ENCODE results near the gene LRCH1. TPM values are rescaled to one million over a fixed set of nuclear protein-coding genes. Genes with fewer than 3 reads are reported as not detected.

The LRCH1 gene
- total RNA-seq, 1 experiment from 2014 or later, result 4.6 TPM

DNA sequence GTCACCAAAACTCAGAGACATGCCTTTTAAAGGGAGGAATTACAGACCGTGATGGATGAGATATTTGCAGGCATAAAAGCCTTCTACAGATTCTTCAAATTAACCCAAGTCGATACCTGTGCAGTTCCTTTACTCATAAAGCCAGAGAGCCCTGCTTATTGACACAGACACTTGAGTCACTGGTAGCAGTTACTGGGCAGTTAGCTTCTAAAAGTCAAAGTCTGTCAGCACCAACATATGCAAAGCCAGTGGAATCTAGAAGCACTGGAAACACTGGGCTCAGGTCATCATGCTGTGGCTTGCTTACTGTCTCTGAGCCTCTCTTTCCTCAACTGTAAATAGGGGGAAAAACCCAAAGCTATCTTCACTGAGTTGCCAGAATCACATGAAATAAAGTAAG lies 25.7 kb upstream of the LRCH1 start:
- no peaks in the 10 kb centered on the region for H3K36me3 ChIP-seq
- H3K9me3 ChIP-seq, result no peaks in the 10 kb centered on the region
- no peak overlapping the region for H3K4me3 ChIP-seq
- no peaks in the 10 kb centered on the region for H3K27me3 ChIP-seq
- no peak for DNase-seq

DNA sequence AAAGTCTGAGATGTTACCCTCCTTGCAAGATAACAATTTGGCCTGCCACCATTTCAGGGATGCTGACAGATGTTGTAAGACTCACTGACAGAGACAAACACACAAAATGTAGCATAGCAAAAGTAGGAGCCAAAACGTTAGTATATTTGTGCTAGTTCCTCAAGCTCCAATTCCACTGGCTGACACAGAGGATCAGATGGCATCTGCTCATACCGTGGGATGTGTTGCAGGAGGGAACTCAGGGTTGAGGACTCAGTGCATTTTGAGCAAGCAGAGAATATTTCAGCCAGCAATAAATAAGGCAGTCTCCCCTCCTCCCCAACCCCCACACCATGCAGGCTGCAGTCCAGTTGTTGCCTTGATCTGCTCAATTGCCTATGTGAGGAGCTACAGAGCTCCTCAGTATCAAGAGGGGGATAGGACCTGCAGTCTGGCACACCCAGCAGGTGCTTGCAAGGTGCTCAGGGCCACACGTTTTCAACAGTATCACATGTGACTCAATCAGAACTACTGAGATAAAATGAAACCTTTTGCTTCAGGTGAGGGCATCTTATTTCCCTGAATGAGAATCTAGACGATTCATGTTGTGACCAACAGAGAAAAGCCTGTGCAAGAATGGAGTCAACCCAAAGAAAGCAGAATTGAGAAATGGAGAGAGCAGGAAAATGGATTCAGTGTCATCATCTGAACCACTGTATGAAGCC lies 23.6 kb upstream of the LRCH1 start:
- H3K27me3 ChIP-seq, result no peaks in the 10 kb centered on the region
- H3K9me3 ChIP-seq, result no peaks in the 10 kb centered on the region
- DNase-seq, result no peak
- H3K4me3 ChIP-seq, result no peak overlapping the region
- no peaks in the 10 kb centered on the region for H3K36me3 ChIP-seq

DNA sequence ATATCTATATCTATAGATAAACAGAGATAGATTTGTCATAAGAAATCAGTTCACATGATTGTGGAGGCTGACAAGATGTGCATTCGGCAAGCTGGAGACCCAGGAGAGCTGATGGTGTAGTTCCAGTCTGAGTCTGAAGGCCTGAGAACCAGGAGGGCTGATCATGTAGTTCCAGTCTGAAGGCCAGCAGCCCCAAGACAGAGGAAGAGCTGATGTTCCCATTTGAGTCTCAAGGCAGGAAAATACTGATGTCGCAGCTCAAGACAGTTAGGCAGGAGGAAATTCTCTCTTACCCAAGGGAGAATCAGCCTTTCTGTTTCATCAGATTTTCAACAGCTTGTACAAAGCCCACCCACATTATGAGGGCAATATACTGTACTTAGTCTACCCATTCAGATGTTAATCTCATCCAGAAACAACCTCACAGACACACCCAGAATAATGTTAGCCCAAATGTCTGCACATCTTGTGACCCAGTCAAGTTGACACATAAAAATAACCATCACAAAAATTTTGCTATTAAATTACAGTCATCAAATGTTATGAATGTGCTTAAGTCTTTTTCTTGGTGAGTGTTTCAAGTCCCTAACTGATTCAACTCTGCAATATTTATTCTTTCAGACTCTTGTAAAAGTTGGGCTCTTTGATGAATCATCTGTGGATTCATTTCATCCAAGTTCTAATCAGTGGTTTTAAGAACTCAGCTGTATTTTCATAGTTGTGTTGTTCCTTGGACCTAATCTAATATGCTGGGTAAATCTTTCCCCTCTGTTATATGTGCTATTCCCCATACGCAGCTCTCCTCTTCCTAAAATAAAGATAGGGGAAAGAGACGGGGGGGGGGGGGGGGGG lies 22.7 kb upstream of the LRCH1 start:
- DNase-seq, result no peak
- Histone ChIP-seq H3K27me3 (no peaks in the 10 kb centered on the region), H3K36me3 (no peaks in the 10 kb centered on the region), H3K4me3 (no peak overlapping the region), H3K9me3 (no peaks in the 10 kb centered on the region)

DNA sequence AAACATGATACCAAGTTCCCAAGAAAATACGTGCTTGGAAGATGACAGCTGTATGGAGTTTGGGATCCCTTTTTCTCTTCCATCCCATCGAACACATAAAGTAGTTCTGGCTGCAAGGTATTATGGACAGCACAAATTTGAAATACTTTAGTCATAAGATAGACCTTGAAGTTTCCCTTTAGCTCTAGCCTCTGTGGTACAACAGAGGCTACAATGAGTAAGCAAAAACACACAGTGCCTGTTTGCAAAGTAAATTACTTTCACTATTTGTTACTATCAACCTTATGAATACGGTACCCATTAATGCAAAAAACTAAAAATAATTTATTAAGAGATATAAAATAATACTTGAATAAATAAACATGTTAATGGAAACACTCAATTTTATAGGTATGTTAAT lies 21.0 kb upstream of the LRCH1 start:
- no peak for DNase-seq
- no peaks in the 10 kb centered on the region for H3K9me3 ChIP-seq
- H3K27me3 ChIP-seq, result no peaks in the 10 kb centered on the region
- H3K4me3 ChIP-seq, result no peak overlapping the region
- no peaks in the 10 kb centered on the region for H3K36me3 ChIP-seq

DNA sequence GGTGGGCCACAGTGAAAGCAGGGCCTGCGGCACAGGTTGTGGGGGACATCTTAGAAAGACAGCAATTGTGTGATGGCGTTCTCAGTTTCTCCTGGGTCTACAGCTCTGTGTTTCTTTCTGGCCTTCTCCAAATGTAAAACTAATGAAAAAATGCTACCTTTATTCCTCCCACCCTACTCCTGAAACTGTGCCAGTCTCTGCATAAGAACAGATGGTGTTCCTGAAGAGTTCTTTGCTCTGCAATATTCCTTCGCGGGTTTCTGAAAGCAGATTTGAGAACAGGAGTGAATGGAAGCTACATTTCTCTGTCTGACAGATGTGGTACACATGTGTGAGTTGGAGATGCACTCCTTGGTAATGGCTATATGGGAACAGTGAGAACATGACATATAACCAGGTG lies 18.0 kb upstream of the LRCH1 start:
- H3K27me3 ChIP-seq, result no peaks in the 10 kb centered on the region
- no peak overlapping the region for H3K4me3 ChIP-seq
- H3K36me3 ChIP-seq, result no peaks in the 10 kb centered on the region
- no peak for DNase-seq
- H3K9me3 ChIP-seq, result no peaks in the 10 kb centered on the region

DNA sequence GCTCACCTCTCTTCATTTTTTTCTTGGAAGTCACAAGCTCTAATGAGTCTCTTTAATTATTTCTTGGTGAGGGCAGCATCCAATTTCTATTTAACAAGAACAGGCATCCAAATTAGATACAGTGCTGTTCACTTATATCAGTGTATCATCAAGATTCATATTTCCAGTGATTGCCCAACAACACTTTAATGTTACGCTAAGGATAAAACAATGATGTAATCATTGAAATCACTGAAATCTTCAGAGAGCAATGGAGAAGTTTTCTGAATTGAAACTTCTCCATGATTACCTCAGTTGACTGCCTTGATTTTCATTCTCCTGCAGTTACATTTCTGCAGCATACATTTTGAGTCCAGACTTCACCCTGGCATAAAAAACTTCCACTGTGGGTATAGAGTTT lies 17.1 kb upstream of the LRCH1 start:
- Histone ChIP-seq H3K36me3 (no peaks in the 10 kb centered on the region), H3K27me3 (no peaks in the 10 kb centered on the region), H3K9me3 (no peaks in the 10 kb centered on the region), H3K4me3 (no peak overlapping the region)
- no peak for DNase-seq

DNA sequence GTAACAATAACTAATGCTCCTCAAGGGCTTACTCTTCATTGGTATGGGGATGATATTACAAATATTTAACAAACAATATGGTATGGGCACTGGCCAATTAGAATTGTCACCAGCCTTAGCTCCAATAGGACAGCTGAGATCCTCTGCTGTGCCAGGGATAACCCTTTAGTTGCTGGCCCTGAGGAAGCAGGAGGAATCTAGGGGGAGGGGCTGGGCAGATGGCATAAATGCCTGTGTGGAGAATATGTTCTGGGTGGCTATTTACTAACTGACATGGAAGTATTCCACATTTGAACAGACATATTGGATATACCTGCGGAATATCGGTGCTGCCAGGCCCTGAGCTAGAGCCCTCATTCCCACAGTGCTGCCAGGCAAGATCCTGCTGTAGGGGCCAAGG lies 16.6 kb upstream of the LRCH1 start:
- no peaks in the 10 kb centered on the region for H3K9me3 ChIP-seq
- no peaks in the 10 kb centered on the region for H3K36me3 ChIP-seq
- no peak for DNase-seq
- H3K4me3 ChIP-seq, result no peak overlapping the region
- H3K27me3 ChIP-seq, result no peaks in the 10 kb centered on the region

DNA sequence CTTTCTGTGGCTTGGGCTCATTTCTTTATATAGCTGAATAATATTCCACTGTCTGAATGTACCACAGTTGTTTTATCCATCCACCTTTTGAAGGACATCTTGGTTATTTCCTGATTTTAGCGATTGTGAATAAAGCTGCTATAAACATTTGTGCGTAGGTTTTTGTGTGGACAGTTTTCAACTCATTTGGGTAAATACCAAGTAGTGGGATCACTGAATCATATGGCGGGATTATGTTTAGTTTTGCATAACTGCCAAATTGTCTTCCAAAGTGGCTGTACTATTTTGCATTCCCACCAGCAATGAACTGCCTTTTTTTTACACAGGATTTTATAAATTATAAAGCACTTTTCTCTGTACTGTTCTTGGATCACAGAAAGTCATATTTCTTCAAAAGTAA lies 13.7 kb upstream of the LRCH1 start:
- Histone ChIP-seq H3K36me3 (no peaks in the 10 kb centered on the region), H3K27me3 (no peaks in the 10 kb centered on the region), H3K4me3 (no peak overlapping the region), H3K9me3 (no peaks in the 10 kb centered on the region)
- DNase-seq, result no peak

DNA sequence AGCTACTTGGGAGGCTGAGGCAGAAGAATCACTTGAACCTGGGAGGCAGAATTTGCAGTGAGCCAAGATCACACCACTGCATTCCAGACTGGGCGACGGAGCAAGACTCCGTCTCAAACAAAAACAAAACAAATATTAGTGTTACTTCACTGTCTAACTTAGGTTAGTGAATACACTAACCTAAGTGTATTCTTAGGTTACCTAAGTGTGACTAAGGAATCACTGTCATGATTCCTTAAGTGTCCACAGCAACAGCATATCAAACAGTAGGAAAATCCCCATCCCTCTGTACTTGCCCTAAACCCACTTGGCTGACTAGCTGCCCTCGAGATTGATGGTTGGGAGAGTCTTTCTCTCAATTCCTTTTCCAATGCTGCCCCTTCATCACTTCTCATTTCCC lies 11.8 kb upstream of the LRCH1 start:
- Histone ChIP-seq H3K27me3 (no peaks in the 10 kb centered on the region), H3K4me3 (no peak overlapping the region), H3K9me3 (no peaks in the 10 kb centered on the region), H3K36me3 (no peaks in the 10 kb centered on the region)
- no peak for DNase-seq

DNA sequence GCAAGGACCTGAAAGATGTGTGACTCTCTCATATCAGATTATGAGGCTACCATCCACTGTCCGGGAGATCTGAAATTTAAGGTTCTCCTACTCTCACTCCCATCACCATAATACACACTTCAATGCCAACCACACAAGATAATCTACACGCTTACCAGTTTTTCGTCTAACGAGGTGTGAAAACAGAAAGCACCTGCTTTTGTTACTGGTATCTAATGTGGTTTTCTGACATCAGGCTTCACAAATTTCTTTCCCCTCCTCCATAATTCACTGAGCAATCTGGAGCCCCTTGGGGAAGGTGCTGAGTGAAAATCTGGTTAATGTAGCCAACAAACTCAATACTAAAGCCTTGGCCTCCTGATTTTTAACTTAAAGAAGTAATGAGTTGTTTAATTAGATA lies 10.1 kb upstream of the LRCH1 start:
- H3K36me3 ChIP-seq, result no peaks in the 10 kb centered on the region
- no peak for DNase-seq
- H3K4me3 ChIP-seq, result no peak overlapping the region
- no peaks in the 10 kb centered on the region for H3K9me3 ChIP-seq
- H3K27me3 ChIP-seq, result no peaks in the 10 kb centered on the region

DNA sequence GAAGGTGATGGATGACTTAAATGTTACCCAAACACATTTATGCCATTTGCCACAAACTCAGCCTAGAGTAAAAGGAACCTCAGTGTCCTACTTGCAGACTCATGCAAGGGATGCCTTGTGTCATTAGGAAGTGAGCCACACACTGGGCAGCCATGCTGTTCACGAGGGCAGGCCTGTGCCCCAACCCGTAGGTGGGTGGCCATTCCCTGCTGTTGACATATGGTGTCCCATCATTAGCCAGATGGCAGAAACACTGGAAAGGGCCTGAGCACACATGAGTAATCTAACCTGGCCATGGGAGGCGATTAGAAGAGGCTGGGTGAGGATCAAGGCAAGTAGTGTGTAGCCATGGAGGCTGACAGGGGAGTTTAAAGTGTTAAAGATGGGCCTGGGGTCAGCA lies 9.7 kb upstream of the LRCH1 start:
- no peak for DNase-seq
- H3K27me3 ChIP-seq, result no peaks in the 10 kb centered on the region
- no peaks in the 10 kb centered on the region for H3K36me3 ChIP-seq
- H3K9me3 ChIP-seq, result no peaks in the 10 kb centered on the region
- H3K4me3 ChIP-seq, result no peak overlapping the region

DNA sequence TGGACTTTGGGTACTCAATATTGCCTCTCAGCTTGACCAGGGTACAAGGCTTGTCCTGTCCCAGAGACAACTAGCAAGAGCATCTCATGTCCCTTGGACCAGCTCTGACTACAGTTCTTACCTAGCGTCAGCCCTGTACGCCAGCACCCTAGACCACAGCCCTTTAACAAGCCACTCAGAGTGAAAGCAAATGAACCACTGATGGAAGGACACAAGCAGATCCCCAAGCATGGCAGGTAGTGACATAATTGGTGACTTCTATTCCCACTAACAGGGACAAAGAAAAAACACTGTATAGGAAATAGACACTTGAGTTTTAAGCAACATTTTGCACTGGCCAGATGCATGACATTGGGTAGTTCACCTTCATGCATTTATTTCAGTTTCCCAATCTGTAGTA lies 8.8 kb upstream of the LRCH1 start:
- Histone ChIP-seq H3K36me3 (no peaks in the 10 kb centered on the region), H3K4me3 (no peak overlapping the region), H3K9me3 (no peaks in the 10 kb centered on the region), H3K27me3 (no peaks in the 10 kb centered on the region; the same call in 1 of the 2 replicates)
- no peak for DNase-seq

DNA sequence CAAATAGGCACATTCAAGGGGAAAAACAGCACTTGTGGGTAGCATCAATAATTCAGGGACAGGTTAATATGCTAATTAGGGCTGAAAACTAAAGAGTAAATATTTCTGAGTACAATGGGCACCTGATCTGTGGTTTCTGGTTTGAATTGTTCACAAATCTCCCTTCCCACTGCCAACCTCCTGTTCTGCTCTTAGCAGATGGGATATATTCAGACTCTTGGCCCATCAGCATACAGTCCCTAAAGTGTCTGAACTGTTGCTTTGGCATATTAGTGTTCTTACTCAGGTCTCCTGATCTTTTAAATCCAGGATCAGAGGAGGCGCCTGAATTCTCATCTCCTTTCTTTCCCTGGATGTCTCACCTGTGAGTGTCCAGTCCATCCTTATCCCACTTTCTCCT lies 8.2 kb upstream of the LRCH1 start:
- no peaks in the 10 kb centered on the region for H3K36me3 ChIP-seq
- no peak for DNase-seq
- no peak overlapping the region for H3K4me3 ChIP-seq
- H3K9me3 ChIP-seq, result no peaks in the 10 kb centered on the region
- no peaks in the 10 kb centered on the region; the same call in 1 of the 2 replicates for H3K27me3 ChIP-seq

DNA sequence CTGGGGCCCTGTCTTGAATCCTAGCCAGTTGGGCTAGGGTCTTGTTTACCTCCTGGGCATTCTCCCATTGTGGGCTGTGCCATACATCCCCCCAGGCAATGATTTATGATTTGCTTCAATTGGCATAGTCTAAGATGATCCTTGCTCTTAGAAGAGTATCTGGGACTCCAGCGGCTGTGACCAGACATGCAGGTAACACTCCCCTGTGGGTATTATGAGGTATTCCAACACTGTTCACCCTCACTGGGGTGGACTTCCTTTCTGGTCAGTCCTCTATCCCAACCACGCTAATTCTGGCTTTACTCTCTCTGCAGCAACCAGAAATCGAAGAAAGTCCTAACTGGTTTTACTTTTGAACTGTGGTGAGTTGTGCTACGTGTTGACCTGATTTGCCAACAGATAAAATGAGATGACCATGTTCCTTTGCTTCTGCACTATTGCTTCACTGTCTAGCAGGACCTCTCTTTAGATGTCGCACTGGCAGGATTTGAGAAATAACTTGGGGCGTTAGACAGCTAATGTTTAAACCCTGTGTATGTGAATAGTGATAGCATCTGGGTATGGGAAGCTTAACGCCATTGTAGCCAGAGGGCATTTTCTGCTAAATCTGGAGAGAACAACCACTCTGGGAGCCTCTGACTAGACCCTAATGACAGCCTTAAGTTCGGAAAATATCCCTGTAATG lies 6.7 kb upstream of the LRCH1 start:
- no peak overlapping the region for H3K4me3 ChIP-seq
- H3K27me3 ChIP-seq, result no peaks in the 10 kb centered on the region; the same call in 1 of the 2 replicates
- DNase-seq, result no peak
- H3K9me3 ChIP-seq, result no peaks in the 10 kb centered on the region
- H3K36me3 ChIP-seq, result no peaks in the 10 kb centered on the region

DNA sequence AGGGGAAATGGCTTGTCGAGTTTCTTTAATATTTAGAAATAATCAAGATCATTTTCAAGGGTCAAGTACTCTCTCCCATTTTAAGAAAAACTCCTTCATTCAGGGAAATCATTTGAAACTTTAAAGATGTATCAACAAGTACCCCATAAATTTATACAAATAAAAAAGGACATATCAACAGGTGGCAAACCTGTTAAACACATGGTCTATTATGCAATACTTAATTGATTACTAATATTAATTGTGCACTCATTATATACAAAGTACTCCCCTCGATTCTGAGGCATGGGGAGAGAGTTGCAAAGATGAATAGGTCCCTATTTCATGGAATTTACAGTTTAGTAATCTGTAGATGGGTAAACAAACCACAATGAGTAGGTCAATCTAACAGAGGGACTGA lies 2.1 kb upstream of the LRCH1 start:
- H3K36me3 ChIP-seq, result no peaks in the 10 kb centered on the region
- H3K27me3 ChIP-seq, result no peaks in the 10 kb centered on the region; the same call in 1 of the 2 replicates
- no peak overlapping the region for H3K4me3 ChIP-seq
- no peaks in the 10 kb centered on the region for H3K9me3 ChIP-seq
- no peak for DNase-seq

DNA sequence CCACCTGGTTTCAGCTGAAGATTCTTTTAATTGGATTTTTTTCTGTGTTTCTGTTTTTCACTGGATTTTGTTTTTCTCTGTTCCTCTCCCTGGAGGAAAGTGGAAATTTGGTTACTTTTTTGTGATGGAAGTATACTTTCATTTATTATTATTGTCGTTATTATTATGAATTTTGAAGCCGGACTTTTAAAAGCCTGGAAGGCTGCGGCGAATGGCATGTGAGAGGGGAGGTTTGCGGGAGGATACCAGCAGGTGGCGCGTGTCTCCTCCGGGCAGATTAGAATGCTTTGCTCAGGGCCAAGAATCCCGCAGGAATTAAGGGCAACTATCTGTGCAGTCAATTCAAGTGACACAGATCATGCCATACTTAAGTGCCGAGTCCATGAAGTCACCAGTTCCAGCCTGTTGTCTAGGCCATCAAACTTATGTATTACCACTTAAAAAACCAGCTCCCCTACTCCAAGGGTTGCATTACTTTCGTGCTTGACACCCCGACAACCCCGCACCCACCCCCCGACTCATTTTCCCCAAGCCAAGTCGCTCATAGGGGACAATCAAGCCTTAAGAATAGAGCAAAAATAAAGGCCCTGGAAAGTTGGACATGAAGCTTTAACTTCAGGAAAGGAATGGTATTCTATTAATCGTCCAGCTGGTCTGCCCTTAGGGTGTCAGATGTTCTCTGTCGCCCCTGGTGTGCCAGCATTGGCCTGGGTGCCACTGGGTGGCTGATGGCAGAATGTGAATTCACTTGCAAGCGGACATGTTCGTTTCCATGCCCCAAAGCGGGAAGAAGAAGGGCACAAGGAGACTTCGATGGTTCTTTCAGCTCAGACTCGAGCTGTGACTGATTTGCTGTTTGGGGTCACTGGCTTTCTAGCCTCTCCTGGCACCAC lies 1.3 kb upstream of the LRCH1 start:
- H3K27me3 ChIP-seq, result no peaks in the 10 kb centered on the region; the same call in 1 of the 2 replicates
- H3K9me3 ChIP-seq, result no peaks in the 10 kb centered on the region
- H3K4me3 ChIP-seq, result peak overlapping the region; percentile 88
- DNase-seq, result peak; percentile 62
- no peaks in the 10 kb centered on the region for H3K36me3 ChIP-seq

DNA sequence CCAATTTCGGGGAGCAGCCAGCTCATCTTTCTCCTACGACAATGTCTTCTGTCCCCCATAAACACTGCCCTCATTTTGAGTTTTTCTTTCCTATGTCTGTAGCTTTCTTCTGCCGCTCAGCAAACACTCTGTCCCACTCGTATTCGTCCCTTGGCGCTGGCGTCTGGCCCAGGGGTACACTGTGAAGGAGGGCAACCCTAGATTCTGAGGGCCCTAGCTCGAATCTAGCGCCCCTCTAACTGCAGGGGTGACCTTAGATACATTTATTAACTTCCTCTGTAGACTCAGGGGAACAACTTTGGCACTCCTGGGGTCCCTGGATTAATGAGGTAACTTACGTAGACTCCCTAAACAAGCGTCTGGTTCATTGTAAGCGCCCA lies 677 bp upstream of the LRCH1 start:
- DNase-seq, result no peak
- H3K27me3 ChIP-seq, result no peaks in the 10 kb centered on the region; the same call in 1 of the 2 replicates
- H3K9me3 ChIP-seq, result no peaks in the 10 kb centered on the region
- peak overlapping the region; percentile 88 for H3K4me3 ChIP-seq
- H3K36me3 ChIP-seq, result no peaks in the 10 kb centered on the region
